Neutrophil (primary cell): ENCODE data around the gene MYO1E.
"Not testable (repeated sequence)": the region's sequence is repeated elsewhere in the genome, so short reads cannot be mapped to it uniquely, and the experiment has no call there.

ENCODE experiments used
- H3K27ac ChIP-seq: fragments of 200-600 bp; sonication (generic); 2 replicates; pipeline ENCODE4 v1.5.1; 2016; ENCODE audit warnings: mild to moderate bottlenecking, moderate library complexity
- H3K27me3 ChIP-seq: fragments of 200-600 bp; sonication (generic); 2 replicates; pipeline ENCODE4 v1.6.0; 2016; ENCODE audit warnings: mild to moderate bottlenecking
- H3K36me3 ChIP-seq: fragments of 200-600 bp; sonication (generic); 2 replicates; pipeline ENCODE4 v1.5.1; 2017
- H3K4me1 ChIP-seq, 2 experiments: fragments of 200-600 bp in 1 of 2; sonication (generic) in 1 of 2; 1 replicate in 1 of 2; 2 replicates in 1 of 2; pipeline versions ENCODE4 v1.5.1 to v1.6.1; 2013 to 2016; ENCODE audit warnings: low read depth in 1 of 2, low read length in 1 of 2, mild to moderate bottlenecking in 1 of 2, moderate library complexity in 1 of 2; ENCODE audit not compliant: control insufficient read depth in 1 of 2, insufficient read depth in 1 of 2
- H3K4me3 ChIP-seq, 2 experiments: fragments of 200-600 bp in 1 of 2; sonication (generic) in 1 of 2; 1 replicate in 1 of 2; 2 replicates in 1 of 2; pipeline ENCODE4 v1.5.1; 2013 to 2016; ENCODE audit warnings: low read depth in 1 of 2, low read length in 1 of 2, mild to moderate bottlenecking in 1 of 2, moderate library complexity in 1 of 2
- H3K9me3 ChIP-seq: fragments of 200-600 bp; sonication (generic); 2 replicates; pipeline ENCODE4 v1.5.1; 2016
- CTCF ChIP-seq: fragments of 200-600 bp; sonication (generic); IDR thresholded peaks from 2 replicates; pipeline ENCODE4 v1.5.1; 2016; ENCODE audit warnings: antibody characterized with exemption

MYO1E gene

GRCh38 chr15:59396679-59397078, 24.0 kb upstream of the MYO1E start:
- no peak for TF ChIP-seq CTCF
- Histone ChIP-seq H3K4me1 (no peaks in the 10 kb centered on the region), H3K9me3 (no peaks in the 10 kb centered on the region), H3K4me3 (no peak overlapping the region), H3K36me3 (no peaks in the 10 kb centered on the region), H3K27me3 (peaks cover 10% of the 10 kb centered on the region), H3K27ac (no peak overlapping the region)

- Histone ChIP-seq H3K4me1 (no peaks in the 10 kb centered on the region), H3K4me3 (no peak overlapping the region), H3K9me3 (no peaks in the 10 kb centered on the region), H3K27me3 (peaks cover 10% of the 10 kb centered on the region), H3K27ac (no peak overlapping the region), H3K36me3 (no peaks in the 10 kb centered on the region)
- no peak for TF ChIP-seq CTCF
These were observed 23.5 kb upstream of the MYO1E start for GRCh38 chr15:59396211-59396610.

- H3K27ac ChIP-seq: no peak overlapping the region
- H3K9me3 ChIP-seq: no peaks in the 10 kb centered on the region
- no peak overlapping the region for H3K4me3 ChIP-seq
- H3K4me1 ChIP-seq: no peaks in the 10 kb centered on the region
- H3K27me3 ChIP-seq: peaks cover 5% of the 10 kb centered on the region
- H3K36me3 ChIP-seq: no peaks in the 10 kb centered on the region
- TF ChIP-seq CTCF: no peak
These were observed 21.5 kb upstream of the MYO1E start for GRCh38 chr15:59394166-59394661.

GRCh38 chr15:59392299-59392698, 19.6 kb upstream of the MYO1E start:
- Histone ChIP-seq H3K27me3 (peaks cover 3% of the 10 kb centered on the region), H3K4me3 (no peak overlapping the region), H3K36me3 (no peaks in the 10 kb centered on the region), H3K9me3 (no peaks in the 10 kb centered on the region), H3K4me1 (no peaks in the 10 kb centered on the region), H3K27ac (no peak overlapping the region)
- TF ChIP-seq CTCF: no peak

- H3K27me3 ChIP-seq: no peaks in the 10 kb centered on the region
- H3K27ac ChIP-seq: no peak overlapping the region
- no peak for TF ChIP-seq CTCF
- no peak overlapping the region for H3K4me3 ChIP-seq
- no peaks in the 10 kb centered on the region for H3K9me3 ChIP-seq
- no peaks in the 10 kb centered on the region for H3K4me1 ChIP-seq
- H3K36me3 ChIP-seq: no peaks in the 10 kb centered on the region
These were observed 16.0 kb upstream of the MYO1E start for GRCh38 chr15:59388670-59389069.

GRCh38 chr15:59387196-59387878, 14.7 kb upstream of the MYO1E start:
- not testable (repeated sequence) for H3K4me3 ChIP-seq, H3K4me1 ChIP-seq, H3K27ac ChIP-seq, H3K27me3 ChIP-seq, H3K9me3 ChIP-seq, H3K36me3 ChIP-seq
